Erythroblast (primary cell): ENCODE data around the gene CDH13.

Experiments used
- GATA1 ChIP-seq: IDR thresholded peaks from 2 replicates; pipeline ENCODE4 v1.6.1; 2011; ENCODE audit warnings: low read depth, mild to moderate bottlenecking, control low read depth, low read length, moderate library complexity
- POLR2A ChIP-seq: IDR thresholded peaks from 2 replicates; pipeline ENCODE4 v1.6.1; 2011; ENCODE audit warnings: mild to moderate bottlenecking, low read length

DNA sequence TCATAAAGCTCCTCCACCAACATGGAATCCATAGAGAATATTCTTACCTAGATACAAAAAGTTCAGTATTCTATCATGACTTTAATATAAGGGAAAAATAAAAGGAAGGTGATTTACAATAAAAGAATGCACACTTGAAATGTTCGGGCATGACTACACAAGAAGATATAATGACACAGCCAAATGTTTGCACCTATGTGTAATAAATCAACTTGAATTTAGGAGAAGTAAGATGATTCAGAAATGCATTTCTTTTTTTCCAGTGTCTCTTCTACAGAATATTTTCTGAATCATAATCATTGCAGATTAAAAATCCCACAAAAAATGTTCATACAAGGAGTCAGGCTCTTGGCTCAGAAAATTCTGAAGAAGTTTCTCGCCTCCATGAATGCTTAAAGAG lies 777.0 kb downstream of the CDH13 start:
- TF ChIP-seq POLR2A (no peak), GATA1 (no peak)
